ENCODE measurements around the gene CENPP. TPM values are rescaled to one million over a fixed set of nuclear protein-coding genes. Genes with fewer than 3 reads are reported as not detected.

CENPP gene
- total RNA-seq, 5 donors from 2014 or later (not counting 1 experiment from before 2014, with no cell fraction given): 1.9 to 5.0 (median 4.3) TPM

DNA sequence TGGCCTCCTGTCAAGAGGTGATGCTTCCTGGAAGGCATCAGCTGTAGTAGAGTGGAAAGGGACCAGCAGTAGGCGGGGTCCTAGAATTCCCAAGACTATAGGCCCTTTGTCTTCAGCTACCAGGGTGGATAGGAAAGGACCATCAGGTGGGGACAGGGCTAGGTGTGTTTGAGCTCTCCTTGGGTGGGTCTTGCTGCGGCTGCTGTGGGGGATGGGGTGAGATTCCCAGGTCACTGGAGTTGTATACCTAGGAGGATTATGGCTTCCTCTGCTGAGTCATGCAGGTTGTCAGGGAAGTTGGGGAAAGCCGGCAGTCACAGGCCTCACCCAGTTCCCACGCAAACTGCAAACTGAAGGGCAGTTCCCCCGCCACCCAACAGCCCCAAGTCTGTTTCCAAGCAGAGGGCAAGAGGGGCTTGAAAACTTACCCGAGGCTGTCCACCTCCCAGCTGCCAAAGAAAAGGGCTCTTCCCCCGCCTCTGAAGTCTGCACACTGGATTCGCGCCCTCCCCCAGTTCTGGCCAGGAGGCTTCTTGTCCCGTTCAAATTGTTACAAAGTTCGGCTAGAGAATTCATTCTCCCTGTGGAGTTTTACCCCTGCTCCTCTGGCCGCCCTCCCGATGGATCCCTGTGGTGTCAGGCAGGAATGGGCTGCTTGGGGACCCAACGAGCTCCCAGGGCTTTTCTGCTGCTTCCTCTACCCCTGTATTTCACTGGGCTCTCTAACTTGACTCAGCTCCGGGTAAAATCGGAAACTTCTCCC, 233.0 kb downstream of the CENPP start:
- ChIA-PET CTCF (no interaction called here), POLR2A (no interaction called here)
- H3K36me3 Mint-ChIP-seq: no peaks in the 10 kb centered on the region
- 93% methylated on average over 11 of the region's 16 CpGs for WGBS (ENCODE audit: insufficient coverage)
- Histone ChIP-seq H3K9me3 (no peaks in the 10 kb centered on the region), H3K27me3 (replicated peaks in 1 of 2; ENCODE audit: control insufficient read depth in 2 of 2, extremely low read depth in 1 of 2, insufficient read depth in 2 of 2, low read length in 1 of 2) (no peaks in the 10 kb centered on the region), H3K27ac (ENCODE audit: low read length) (no peak overlapping the region), H3K4me3 (ENCODE audit: control insufficient read depth in 1 of 2, extremely low read depth in 1 of 2, low read length in 1 of 2) (no peak overlapping the region), H3K4me1 (ENCODE audit: control insufficient read depth in 1 of 2, extremely low read depth in 1 of 2, insufficient read depth in 2 of 2, low read length in 2 of 2) (no peaks in the 10 kb centered on the region), H3K36me3 (ENCODE audit: control insufficient read depth in 2 of 2, extremely low read depth in 1 of 2, insufficient read depth in 1 of 2, low read length in 1 of 2) (no peaks in the 10 kb centered on the region)
- ATAC-seq (replicated peaks in 1 of 4) (no peak), DNase-seq (no peak)
- no peaks in the 10 kb centered on the region for H3K27me3 Mint-ChIP-seq
- no peaks in the 10 kb centered on the region for H3K9me3 Mint-ChIP-seq
- H3K4me3 Mint-ChIP-seq: no peak overlapping the region
- H3K4me1 Mint-ChIP-seq: peaks cover 0 to 7% (median 5%) of the 10 kb centered on the region in 3 donors
- no peak overlapping the region for H3K27ac Mint-ChIP-seq

DNA sequence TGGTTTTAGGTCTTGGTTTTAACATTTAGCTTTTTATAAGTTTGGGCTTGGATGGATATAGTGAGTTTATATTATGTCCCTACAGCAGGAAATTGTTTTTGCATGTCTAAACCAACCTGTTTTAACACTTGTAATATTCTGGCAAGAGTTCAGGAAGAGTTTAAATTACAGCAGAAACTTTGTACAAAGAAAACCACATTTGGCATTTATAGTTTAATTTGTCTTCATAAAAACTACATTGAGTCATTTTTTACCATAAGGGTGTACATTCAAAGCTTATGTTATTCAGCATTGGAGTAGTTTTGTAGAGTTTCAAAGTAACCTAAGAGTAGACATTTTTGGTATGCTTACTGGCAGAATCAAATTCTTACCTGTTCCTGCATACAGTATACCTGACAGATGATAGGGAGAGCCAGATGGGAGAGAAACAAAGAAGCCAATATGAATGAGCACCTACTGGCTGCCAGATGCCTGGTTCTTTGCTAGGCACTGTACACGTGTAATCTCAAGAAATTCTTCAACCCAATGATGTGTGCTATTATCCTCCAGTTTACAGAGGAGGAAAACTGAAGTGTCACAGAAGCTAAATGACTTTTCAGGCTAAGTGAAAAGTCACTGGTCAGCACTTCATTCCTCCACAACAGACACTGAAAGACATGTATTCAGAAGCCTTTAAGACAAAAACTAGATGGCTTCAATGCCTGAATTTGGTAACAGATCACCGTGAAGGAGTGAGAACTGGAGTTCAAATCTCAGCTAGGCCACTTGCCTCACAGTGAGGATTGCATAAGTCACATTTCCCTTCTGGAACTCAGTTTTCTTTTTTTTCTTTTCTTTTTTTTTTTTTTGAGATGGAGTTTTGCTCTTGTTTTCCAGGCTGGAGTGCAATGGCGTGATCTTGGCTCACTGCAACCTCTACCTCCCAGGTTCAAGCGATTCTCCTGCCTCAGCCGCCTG, 235.9 kb downstream of the CENPP start:
- no peaks in the 10 kb centered on the region for H3K27me3 Mint-ChIP-seq
- Histone ChIP-seq H3K4me3 (ENCODE audit: control insufficient read depth in 1 of 2, extremely low read depth in 1 of 2, low read length in 1 of 2) (no peak overlapping the region), H3K27ac (ENCODE audit: low read length) (no peak overlapping the region), H3K27me3 (replicated peaks in 1 of 2; ENCODE audit: control insufficient read depth in 2 of 2, extremely low read depth in 1 of 2, insufficient read depth in 2 of 2, low read length in 1 of 2) (no peaks in the 10 kb centered on the region), H3K9me3 (no peaks in the 10 kb centered on the region), H3K4me1 (ENCODE audit: control insufficient read depth in 1 of 2, extremely low read depth in 1 of 2, insufficient read depth in 2 of 2, low read length in 2 of 2) (no peaks in the 10 kb centered on the region), H3K36me3 (ENCODE audit: control insufficient read depth in 2 of 2, extremely low read depth in 1 of 2, insufficient read depth in 1 of 2, low read length in 1 of 2) (no peaks in the 10 kb centered on the region)
- H3K4me3 Mint-ChIP-seq: no peak overlapping the region
- peaks cover 4 to 6% (median 5%) of the 10 kb centered on the region in 3 donors for H3K9me3 Mint-ChIP-seq
- 100% methylated on average over 1 of the region's 5 CpGs for WGBS (ENCODE audit: insufficient coverage)
- ChIA-PET POLR2A (no interaction called here), CTCF (no interaction called here)
- DNase-seq (no peak), ATAC-seq (replicated peaks in 1 of 4) (no peak)
- peaks cover 4% of the 10 kb centered on the region for H3K36me3 Mint-ChIP-seq
- no peak overlapping the region for H3K27ac Mint-ChIP-seq
- no peaks in the 10 kb centered on the region for H3K4me1 Mint-ChIP-seq

DNA sequence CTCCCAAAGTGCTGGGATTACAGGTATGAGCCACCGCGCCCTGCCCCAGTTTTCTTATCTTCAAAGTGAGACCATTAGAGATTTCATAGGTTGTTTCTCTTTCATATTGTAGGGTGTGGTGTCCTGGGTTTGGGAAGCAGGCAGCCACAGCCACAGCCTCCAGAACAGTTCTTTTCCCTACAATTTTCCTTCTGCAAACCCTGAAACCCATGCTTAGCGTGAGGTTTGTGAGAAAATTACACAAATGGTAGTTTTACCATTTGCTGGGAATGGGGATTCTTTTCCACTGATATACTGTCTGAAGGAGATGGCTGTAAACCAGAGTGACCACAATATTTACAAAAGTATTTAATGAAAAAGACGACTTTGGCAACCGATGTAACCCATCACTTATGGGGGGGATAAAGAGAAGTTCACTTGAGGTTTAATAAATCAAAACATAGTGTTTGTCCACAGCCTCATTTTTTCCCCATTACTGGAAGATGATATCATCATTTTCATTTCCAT, 236.8 kb downstream of the CENPP start:
- POLR2A ChIA-PET: no interaction called here
- no CpG with 5 or more reads among the region's 5 CpGs for whole genome bisulfite sequencing (ENCODE audit: insufficient coverage)

DNA sequence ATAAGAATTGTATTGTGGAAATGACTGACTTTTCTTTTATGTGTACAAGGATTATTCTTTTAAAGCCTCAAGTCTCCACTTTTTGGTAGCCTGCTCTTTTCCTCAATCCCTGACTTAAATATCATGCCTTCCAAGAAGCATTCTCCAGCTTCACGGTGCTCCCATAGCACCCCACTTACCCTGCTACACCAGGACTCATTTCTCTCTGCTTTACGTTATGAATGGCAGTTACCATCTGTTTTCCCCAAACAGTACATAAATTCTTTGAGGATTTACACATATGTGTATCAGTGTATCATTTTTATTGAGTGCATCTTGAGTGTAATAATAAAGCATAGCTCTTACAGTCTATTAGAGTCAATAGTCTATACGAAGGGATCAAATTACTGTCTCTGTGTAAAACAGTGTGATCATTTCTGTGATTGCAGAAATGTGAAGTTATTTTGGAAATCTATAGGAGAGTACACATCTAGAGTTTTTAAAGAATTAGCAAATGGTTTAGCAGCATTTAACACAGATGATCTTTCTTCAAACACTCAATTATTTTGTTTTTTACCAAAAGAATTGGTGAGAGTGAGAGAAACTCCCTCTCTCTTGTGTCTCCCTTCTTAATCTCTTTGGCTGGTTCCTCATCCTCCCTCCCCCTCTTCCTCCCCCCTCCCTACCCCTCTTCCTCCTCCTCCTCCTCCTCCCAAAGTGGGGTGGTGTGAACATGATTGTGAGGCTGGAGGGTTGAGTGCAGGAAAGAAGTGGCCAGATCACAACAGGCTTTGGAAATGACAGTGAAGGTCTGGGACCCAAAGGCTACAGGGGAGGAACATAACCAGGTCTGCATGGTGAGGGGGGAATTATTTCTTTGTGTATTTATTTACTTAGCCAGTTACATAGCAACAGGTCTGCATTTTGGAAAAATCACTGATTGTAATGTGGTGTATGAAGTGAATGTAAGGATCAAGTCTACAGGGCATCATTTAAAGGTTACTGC, 237.7 kb downstream of the CENPP start:
- Mint-ChIP-seq H3K27me3 (no peaks in the 10 kb centered on the region), H3K9me3 (peaks cover 6 to 11% (median 8%) of the 10 kb centered on the region in 3 donors), H3K36me3 (peaks cover 5% of the 10 kb centered on the region), H3K27ac (no peak overlapping the region), H3K4me1 (no peaks in the 10 kb centered on the region), H3K4me3 (no peak overlapping the region)
- DNase-seq: no peak
- no peaks in the 10 kb centered on the region for H3K4me1 ChIP-seq (ENCODE audit: control insufficient read depth in 1 of 2, extremely low read depth in 1 of 2, insufficient read depth in 2 of 2, low read length in 2 of 2)
- H3K36me3 ChIP-seq (ENCODE audit: control insufficient read depth in 2 of 2, extremely low read depth in 1 of 2, insufficient read depth in 1 of 2, low read length in 1 of 2): no peaks in the 10 kb centered on the region
- no peaks in the 10 kb centered on the region for H3K9me3 ChIP-seq
- no peak overlapping the region for H3K27ac ChIP-seq (ENCODE audit: low read length)
- H3K4me3 ChIP-seq (ENCODE audit: control insufficient read depth in 1 of 2, extremely low read depth in 1 of 2, low read length in 1 of 2): no peak overlapping the region
- ChIA-PET CTCF (no interaction called here), POLR2A (no interaction called here)
- ATAC-seq (replicated peaks in 1 of 4): no peak
- H3K27me3 ChIP-seq (replicated peaks in 1 of 2; ENCODE audit: control insufficient read depth in 2 of 2, extremely low read depth in 1 of 2, insufficient read depth in 2 of 2, low read length in 1 of 2): no peaks in the 10 kb centered on the region
- 100% methylated on average over 1 of the region's 3 CpGs for WGBS (ENCODE audit: insufficient coverage)

More for the DNA sequence above, 236.8 kb downstream of the CENPP start:
- Histone ChIP-seq H3K9me3 (no peaks in the 10 kb centered on the region), H3K4me1 (ENCODE audit: control insufficient read depth in 1 of 2, extremely low read depth in 1 of 2, insufficient read depth in 2 of 2, low read length in 2 of 2) (no peaks in the 10 kb centered on the region), H3K27me3 (replicated peaks in 1 of 2; ENCODE audit: control insufficient read depth in 2 of 2, extremely low read depth in 1 of 2, insufficient read depth in 2 of 2, low read length in 1 of 2) (no peaks in the 10 kb centered on the region), H3K36me3 (ENCODE audit: control insufficient read depth in 2 of 2, extremely low read depth in 1 of 2, insufficient read depth in 1 of 2, low read length in 1 of 2) (no peaks in the 10 kb centered on the region), H3K4me3 (ENCODE audit: control insufficient read depth in 1 of 2, extremely low read depth in 1 of 2, low read length in 1 of 2) (no peak overlapping the region), H3K27ac (ENCODE audit: low read length) (no peak overlapping the region)
- H3K4me3 Mint-ChIP-seq: no peak overlapping the region
- H3K27me3 Mint-ChIP-seq: no peaks in the 10 kb centered on the region
- H3K4me1 Mint-ChIP-seq: no peaks in the 10 kb centered on the region
- CTCF ChIA-PET: no interaction called here
- no peak for ATAC-seq (replicated peaks in 1 of 4)
- H3K27ac Mint-ChIP-seq: no peak overlapping the region
- no peak for DNase-seq
- peaks cover 5% of the 10 kb centered on the region for H3K36me3 Mint-ChIP-seq
- H3K9me3 Mint-ChIP-seq: peaks cover 6 to 11% (median 8%) of the 10 kb centered on the region in 3 donors

DNA sequence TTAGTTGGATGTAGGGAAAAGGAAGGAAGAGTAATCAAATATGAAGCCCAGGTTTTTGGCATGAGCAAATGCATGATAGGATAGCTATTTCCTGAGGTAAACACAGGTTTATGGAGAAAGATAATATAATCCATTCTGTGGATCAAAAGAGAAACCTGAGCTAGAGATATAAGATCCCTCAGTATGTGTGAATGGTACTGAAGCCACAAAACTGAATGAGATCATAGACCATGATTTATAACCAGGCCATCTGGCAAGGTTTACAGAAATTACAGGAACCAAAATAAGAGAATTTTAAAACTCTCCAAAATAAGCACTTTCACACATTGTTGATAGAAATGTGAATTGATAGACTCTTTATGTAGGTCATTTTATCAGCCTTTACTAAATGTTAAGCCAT, 238.8 kb downstream of the CENPP start:
- CTCF ChIA-PET: no interaction called here
- Mint-ChIP-seq H3K27me3 (no peaks in the 10 kb centered on the region), H3K4me1 (no peaks in the 10 kb centered on the region), H3K9me3 (peaks cover 6 to 11% (median 8%) of the 10 kb centered on the region in 3 donors), H3K27ac (no peak overlapping the region), H3K4me3 (no peak overlapping the region), H3K36me3 (peaks cover 5% of the 10 kb centered on the region)
- POLR2A ChIA-PET: no interaction called here
- Histone ChIP-seq H3K4me3 (ENCODE audit: control insufficient read depth in 1 of 2, extremely low read depth in 1 of 2, low read length in 1 of 2) (no peak overlapping the region), H3K27me3 (replicated peaks in 1 of 2; ENCODE audit: control insufficient read depth in 2 of 2, extremely low read depth in 1 of 2, insufficient read depth in 2 of 2, low read length in 1 of 2) (no peaks in the 10 kb centered on the region), H3K27ac (ENCODE audit: low read length) (no peak overlapping the region), H3K36me3 (ENCODE audit: control insufficient read depth in 2 of 2, extremely low read depth in 1 of 2, insufficient read depth in 1 of 2, low read length in 1 of 2) (no peaks in the 10 kb centered on the region), H3K9me3 (no peaks in the 10 kb centered on the region), H3K4me1 (ENCODE audit: control insufficient read depth in 1 of 2, extremely low read depth in 1 of 2, insufficient read depth in 2 of 2, low read length in 2 of 2) (no peaks in the 10 kb centered on the region)
- no peak for ATAC-seq (replicated peaks in 1 of 4)
- DNase-seq: no peak

DNA sequence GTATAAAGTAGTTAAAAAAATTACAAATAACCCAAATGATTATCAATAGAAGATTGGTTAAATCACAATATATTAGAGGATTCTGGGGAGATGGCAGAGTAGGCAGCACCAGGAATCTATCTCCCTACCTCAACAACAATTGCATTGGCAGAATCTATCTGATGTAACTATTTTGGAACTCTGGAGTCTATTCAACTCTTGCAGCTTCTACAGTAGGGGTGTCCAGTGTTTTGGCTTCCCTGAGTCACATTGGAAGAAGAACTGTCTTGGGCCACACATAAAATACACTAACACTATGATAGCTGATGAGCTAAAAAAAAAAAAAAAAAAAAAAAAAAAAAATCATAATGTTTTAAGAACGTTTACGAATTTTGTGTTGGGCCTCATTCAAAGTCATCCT, 239.2 kb downstream of the CENPP start:
- H3K9me3 Mint-ChIP-seq: peaks cover 6 to 11% (median 8%) of the 10 kb centered on the region in 3 donors
- H3K27ac Mint-ChIP-seq: no peak overlapping the region
- Histone ChIP-seq H3K27ac (ENCODE audit: low read length) (no peak overlapping the region), H3K9me3 (no peaks in the 10 kb centered on the region), H3K27me3 (replicated peaks in 1 of 2; ENCODE audit: control insufficient read depth in 2 of 2, extremely low read depth in 1 of 2, insufficient read depth in 2 of 2, low read length in 1 of 2) (no peaks in the 10 kb centered on the region), H3K36me3 (ENCODE audit: control insufficient read depth in 2 of 2, extremely low read depth in 1 of 2, insufficient read depth in 1 of 2, low read length in 1 of 2) (no peaks in the 10 kb centered on the region), H3K4me1 (ENCODE audit: control insufficient read depth in 1 of 2, extremely low read depth in 1 of 2, insufficient read depth in 2 of 2, low read length in 2 of 2) (no peaks in the 10 kb centered on the region), H3K4me3 (ENCODE audit: control insufficient read depth in 1 of 2, extremely low read depth in 1 of 2, low read length in 1 of 2) (no peak overlapping the region)
- ChIA-PET POLR2A (no interaction called here), CTCF (no interaction called here)
- DNase-seq: no peak
- peaks cover 5% of the 10 kb centered on the region for H3K36me3 Mint-ChIP-seq
- no peak for ATAC-seq (replicated peaks in 1 of 4)
- H3K4me1 Mint-ChIP-seq: no peaks in the 10 kb centered on the region
- H3K27me3 Mint-ChIP-seq: no peaks in the 10 kb centered on the region
- no CpG with 5 or more reads among the region's 2 CpGs for WGBS (ENCODE audit: insufficient coverage)
- no peak overlapping the region for H3K4me3 Mint-ChIP-seq
